Upper lobe of left lung (tissue), 6 donors: ENCODE results near the gene GALNT15. TPM values are rescaled to one million over a fixed set of nuclear protein-coding genes. Genes with fewer than 3 reads are reported as not detected.
A peak's percentile ranks its signal among the peaks of the same experiment; 100 is the strongest.

Experiments used
- ATAC-seq, 2 donors: fragments of 200-7000 bp; cut with Tn5 transposase; one replicate each; pipeline ENCODE4 v1.9.1; 2022; ENCODE audit warnings: mild to moderate bottlenecking in 2 of 2, moderate library complexity in 2 of 2; ENCODE audit not compliant: low FRiP score in 2 of 2
- DNase-seq, 2 donors: peaks; one replicate each; pipeline ENCODE4 v3.0.0-alpha.2; 2019 to 2020
- H3K27ac ChIP-seq, 4 donors: fragments of 200-600 bp; sonication (generic); one replicate each; pipeline ENCODE4 v1.5.1; 2016 to 2019
- H3K27me3 ChIP-seq, 4 donors: fragments of 200-600 bp; sonication (generic); one replicate each; pipeline ENCODE4 v1.5.1; 2017 to 2019
- H3K36me3 ChIP-seq, 4 donors: fragments of 200-600 bp; sonication (generic); one replicate each; pipeline ENCODE4 v1.5.1; 2016 to 2019
- H3K4me1 ChIP-seq, 4 donors: fragments of 200-600 bp; sonication (generic); one replicate each; pipeline ENCODE4 v1.5.1; 2018 to 2019
- H3K4me3 ChIP-seq, 4 donors: fragments of 200-600 bp; sonication (generic); one replicate each; pipeline ENCODE4 v1.5.1; 2017 to 2019; ENCODE audit warnings: mild to moderate bottlenecking in 2 of 4, moderate library complexity in 1 of 4
- H3K9me3 ChIP-seq, 4 donors: fragments of 200-600 bp; sonication (generic); one replicate each; pipeline ENCODE4 v1.5.1; 2018 to 2019
- EP300 ChIP-seq, 4 donors: sonication (generic); formaldehyde crosslinking; IDR thresholded peaks; one replicate each; pipeline ENCODE4 v1.5.1; 2017; ENCODE audit warnings: antibody characterized with exemption in 4 of 4, control low read depth in 2 of 4
- POLR2A ChIP-seq, 4 donors: fragments of 450-650 bp; IDR thresholded peaks; one replicate each; pipeline ENCODE4 v1.5.1; 2016 to 2017; ENCODE audit warnings: antibody characterized with exemption in 4 of 4, mild to moderate bottlenecking in 2 of 4
- POLR2AphosphoS5 ChIP-seq, 2 donors: sonication (generic); formaldehyde crosslinking; IDR thresholded peaks; one replicate each; pipeline ENCODE4 v1.5.1; 2017; ENCODE audit warnings: antibody characterized with exemption in 2 of 2
- WGBS, 2 donors: methylation state at CpG; one replicate each; pipeline ENCODE4 v1.1.5; 2017 to 2018; 5-methylcytosine and 5-hydroxymethylcytosine counted together
- total RNA-seq, 6 donors: library from RNA; depleted of rRNA in 4 of 6; stranded (reverse); fragments of >200 nt in 4 of 6; gene quantifications; one replicate each; pipeline versions ENCODE4 v1.1.0 to v1.2.1, GENCODE V29; 2016 to 2021
- TF ChIP-seq, protein P1 (sequence below), 6 experiments: fragments of 450-650 bp in 4 of 6; fragments of 200-600 bp in 2 of 6; sonication (generic) in 2 of 6; IDR thresholded peaks; one replicate each; pipeline ENCODE4 v1.5.1; 2016 to 2019; ENCODE audit warnings: antibody characterized with exemption in 6 of 6
- donor health status: DM: no; HTN: no; CAD: no; lungs with moderate emphysema.
- donor health status: DM: no; HTN: yes; CAD: no; lungs with severe emphysema.

Gene GALNT15, protein sequence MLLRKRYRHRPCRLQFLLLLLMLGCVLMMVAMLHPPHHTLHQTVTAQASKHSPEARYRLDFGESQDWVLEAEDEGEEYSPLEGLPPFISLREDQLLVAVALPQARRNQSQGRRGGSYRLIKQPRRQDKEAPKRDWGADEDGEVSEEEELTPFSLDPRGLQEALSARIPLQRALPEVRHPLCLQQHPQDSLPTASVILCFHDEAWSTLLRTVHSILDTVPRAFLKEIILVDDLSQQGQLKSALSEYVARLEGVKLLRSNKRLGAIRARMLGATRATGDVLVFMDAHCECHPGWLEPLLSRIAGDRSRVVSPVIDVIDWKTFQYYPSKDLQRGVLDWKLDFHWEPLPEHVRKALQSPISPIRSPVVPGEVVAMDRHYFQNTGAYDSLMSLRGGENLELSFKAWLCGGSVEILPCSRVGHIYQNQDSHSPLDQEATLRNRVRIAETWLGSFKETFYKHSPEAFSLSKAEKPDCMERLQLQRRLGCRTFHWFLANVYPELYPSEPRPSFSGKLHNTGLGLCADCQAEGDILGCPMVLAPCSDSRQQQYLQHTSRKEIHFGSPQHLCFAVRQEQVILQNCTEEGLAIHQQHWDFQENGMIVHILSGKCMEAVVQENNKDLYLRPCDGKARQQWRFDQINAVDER
- 10 to 100 TPM in 4 of 6 donors, 1 to 10 TPM in 2; 4.4 to 34.7 (median 11.2) TPM for total RNA-seq

DNA sequence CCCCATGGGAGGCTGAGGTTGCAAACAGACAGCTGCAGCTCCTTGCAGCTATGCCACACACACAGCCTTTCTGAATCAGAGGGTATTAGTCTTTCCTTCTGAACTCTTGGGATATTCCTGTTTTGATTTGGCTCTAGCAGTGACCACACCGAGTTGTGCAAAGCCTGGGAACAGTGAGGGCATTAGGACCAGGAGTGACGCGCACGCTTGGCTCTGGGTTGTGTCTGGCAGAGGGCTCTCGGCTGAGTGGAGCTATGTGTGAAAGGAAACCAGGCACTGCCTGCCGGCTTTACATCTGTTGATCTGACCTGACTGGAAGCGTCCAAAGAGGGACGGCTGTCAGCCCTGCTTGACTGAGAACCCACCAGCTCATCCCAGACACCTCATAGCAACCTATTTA, at the start of gene GALNT15:
Gene GALNT15, plus strand, starts transcription at position 292 of the 400 bp plus-strand sequence. CDS start 472 bp downstream, outside the sequence.
- Histone ChIP-seq H3K36me3 (no peaks in the 10 kb centered on the region), H3K27me3 (no peaks in the 10 kb centered on the region), H3K27ac (peak within 1 kb of the TSS in 3 of 4 donors; percentile 36 to 71 (median 70)), H3K9me3 (no peaks in the 10 kb centered on the region), H3K4me3 (peak within 1 kb of the TSS; percentile 3 to 36 (median 23)), H3K4me1 (peaks cover 21 to 29% (median 23%) of the 10 kb centered on the region in 4 donors)
- WGBS, 2 donors, result 35 to 41% methylated on average over 4 to 8 of the region's 8 CpGs
- ATAC-seq (peak; percentile 71 to 88), DNase-seq (peak; percentile 63 to 67)
- TF ChIP-seq, protein P1, sequence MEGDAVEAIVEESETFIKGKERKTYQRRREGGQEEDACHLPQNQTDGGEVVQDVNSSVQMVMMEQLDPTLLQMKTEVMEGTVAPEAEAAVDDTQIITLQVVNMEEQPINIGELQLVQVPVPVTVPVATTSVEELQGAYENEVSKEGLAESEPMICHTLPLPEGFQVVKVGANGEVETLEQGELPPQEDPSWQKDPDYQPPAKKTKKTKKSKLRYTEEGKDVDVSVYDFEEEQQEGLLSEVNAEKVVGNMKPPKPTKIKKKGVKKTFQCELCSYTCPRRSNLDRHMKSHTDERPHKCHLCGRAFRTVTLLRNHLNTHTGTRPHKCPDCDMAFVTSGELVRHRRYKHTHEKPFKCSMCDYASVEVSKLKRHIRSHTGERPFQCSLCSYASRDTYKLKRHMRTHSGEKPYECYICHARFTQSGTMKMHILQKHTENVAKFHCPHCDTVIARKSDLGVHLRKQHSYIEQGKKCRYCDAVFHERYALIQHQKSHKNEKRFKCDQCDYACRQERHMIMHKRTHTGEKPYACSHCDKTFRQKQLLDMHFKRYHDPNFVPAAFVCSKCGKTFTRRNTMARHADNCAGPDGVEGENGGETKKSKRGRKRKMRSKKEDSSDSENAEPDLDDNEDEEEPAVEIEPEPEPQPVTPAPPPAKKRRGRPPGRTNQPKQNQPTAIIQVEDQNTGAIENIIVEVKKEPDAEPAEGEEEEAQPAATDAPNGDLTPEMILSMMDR (IDR thresholded peaks at IDR 0.05), result no peak
- TF ChIP-seq POLR2A (IDR thresholded peaks at IDR 0.05) (peak in 1 of 4 donors; percentile 34), EP300 (IDR thresholded peaks at IDR 0.05) (no peak), POLR2AphosphoS5 (IDR thresholded peaks at IDR 0.05) (peak; percentile 52 to 53)

- Histone ChIP-seq H3K4me1 (no peaks in the 10 kb centered on the region), H3K9me3 (no peaks in the 10 kb centered on the region), H3K27ac (no peak overlapping the region), H3K27me3 (no peaks in the 10 kb centered on the region), H3K4me3 (no peak overlapping the region), H3K36me3 (no peaks in the 10 kb centered on the region)
- peak in 1 of 2 donors; percentile 4 for DNase-seq
- no peak for ATAC-seq
- 87 to 93% methylated on average over 4 to 8 of the region's 8 CpGs for WGBS, 2 donors
- TF ChIP-seq POLR2AphosphoS5 (IDR thresholded peaks at IDR 0.05) (no peak), POLR2A (IDR thresholded peaks at IDR 0.05) (no peak), EP300 (IDR thresholded peaks at IDR 0.05) (no peak)
- TF ChIP-seq, protein P1 (IDR thresholded peaks at IDR 0.05), result no peak
These were observed 47.8 kb upstream of the GALNT15 start for GRCh38 chr3:16126634-16127033.

DNA sequence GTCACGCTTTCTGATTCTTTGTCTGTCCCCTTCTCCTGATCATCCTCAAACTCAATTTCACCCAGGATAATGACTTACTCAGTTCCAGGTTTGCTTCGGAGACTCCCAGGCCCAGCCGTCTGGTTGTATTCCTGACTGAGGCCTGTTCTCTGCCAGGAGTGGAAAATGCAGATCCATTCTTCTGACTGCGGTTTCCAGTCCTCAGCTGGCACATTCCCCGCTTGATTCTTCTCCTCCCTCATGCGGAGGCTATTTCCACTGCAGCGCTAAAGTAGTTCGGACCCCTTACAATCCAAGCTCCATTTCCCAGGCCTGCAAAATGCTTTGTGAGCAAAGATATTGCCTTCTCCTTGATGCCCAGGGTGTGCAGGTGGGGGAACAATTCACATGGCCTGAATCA, 47.2 kb upstream of the GALNT15 start:
- 92 to 93% methylated on average over 8 of the region's 8 CpGs for WGBS, 2 donors
- TF ChIP-seq POLR2AphosphoS5 (IDR thresholded peaks at IDR 0.05), result no peak
- no peak for TF ChIP-seq EP300 (IDR thresholded peaks at IDR 0.05)
- TF ChIP-seq, protein P1 (IDR thresholded peaks at IDR 0.05), result no peak
- TF ChIP-seq POLR2A (IDR thresholded peaks at IDR 0.05), result no peak

GRCh38 chr3:16130066-16130465, 44.4 kb upstream of the GALNT15 start:
- Histone ChIP-seq H3K27me3 (no peaks in the 10 kb centered on the region), H3K36me3 (no peaks in the 10 kb centered on the region), H3K4me3 (no peak overlapping the region), H3K9me3 (no peaks in the 10 kb centered on the region), H3K4me1 (no peaks in the 10 kb centered on the region), H3K27ac (peak overlapping the region in 1 of 4 donors; percentile 24)
- ATAC-seq (peak in 1 of 2 donors; percentile 37), DNase-seq (no peak)
- TF ChIP-seq, protein P1 (IDR thresholded peaks at IDR 0.05), result no peak
- peak in 1 of 2 donors; percentile 18 for TF ChIP-seq POLR2AphosphoS5 (IDR thresholded peaks at IDR 0.05)
- WGBS, 2 donors, result 59 to 61% methylated on average over 2 to 4 of the region's 4 CpGs

More for the DNA sequence above, 47.2 kb upstream of the GALNT15 start:
- Histone ChIP-seq H3K27me3 (no peaks in the 10 kb centered on the region), H3K4me1 (no peaks in the 10 kb centered on the region), H3K27ac (no peak overlapping the region), H3K36me3 (no peaks in the 10 kb centered on the region), H3K4me3 (no peak overlapping the region), H3K9me3 (no peaks in the 10 kb centered on the region)
- DNase-seq (no peak), ATAC-seq (peak in 1 of 2 donors; percentile 15)
